Limb (tissue), 2 donors: ENCODE measurements around the gene RAG2.

Experiments used
- DNase-seq, 2 donors: peaks; one replicate each; pipeline ENCODE4 v3.0.0-alpha.2; 2016; ENCODE audit errors: extremely low spot score in 2 of 2

RAG2 gene

GRCh38 chr11:36550385-36551115 is 47.5 kb downstream of the RAG2 start:
- no peak for DNase-seq
